Measurements from ENCODE around the gene LRP8. TPM values are rescaled to one million over a fixed set of nuclear protein-coding genes. Genes with fewer than 3 reads are reported as not detected.

LRP8 gene
- total RNA-seq, 1 experiment from 2014 or later = 69.5 TPM

GRCh38 chr1:53274541-53275185, 53.2 kb downstream of the LRP8 start (continued):
- no peak for TF ChIP-seq ZBTB21 (CRISPR knock-in tag; IDR thresholded peaks at IDR 0.05; ENCODE audit: borderline replicate concordance)
- TF ChIP-seq SP1 (CRISPR knock-in tag; conservative IDR thresholded peaks at IDR 0.05) = no peak
- no peak for TF ChIP-seq ATF2 (CRISPR knock-in tag; IDR thresholded peaks at IDR 0.05; ENCODE audit: borderline replicate concordance, low read depth)
- TF ChIP-seq PREB (CRISPR knock-in tag; IDR thresholded peaks at IDR 0.05; ENCODE audit: borderline replicate concordance) = no peak
- no peak for TF ChIP-seq IRF2 (CRISPR knock-in tag; IDR thresholded peaks at IDR 0.05; ENCODE audit: borderline replicate concordance, low read depth)
- TF ChIP-seq NR1H2 (CRISPR knock-in tag; IDR thresholded peaks at IDR 0.05) = no peak
- TF ChIP-seq ZNF425 (CRISPR knock-in tag; conservative IDR thresholded peaks at IDR 0.05) = no peak
- TF ChIP-seq FOXP4 (CRISPR knock-in tag; IDR thresholded peaks at IDR 0.05) = no peak
- TF ChIP-seq TCF7 (CRISPR knock-in tag; IDR thresholded peaks at IDR 0.05; ENCODE audit: low read depth) = no peak

- ChIA-PET CTCF (no interaction called here), POLR2A (no interaction called here)
- TF ChIP-seq CREM (CRISPR knock-in tag; IDR thresholded peaks at IDR 0.05) (no peak), NR2C2 (CRISPR knock-in tag; IDR thresholded peaks at IDR 0.05) (no peak), FOXP1 (CRISPR knock-in tag; IDR thresholded peaks at IDR 0.05; ENCODE audit: borderline replicate concordance) (no peak), STAT6 (CRISPR knock-in tag; conservative IDR thresholded peaks at IDR 0.05; ENCODE audit: low read depth) (no peak), ATF1 (CRISPR knock-in tag; IDR thresholded peaks at IDR 0.05) (no peak), IRF1 (CRISPR knock-in tag; IDR thresholded peaks at IDR 0.05) (no peak), NFATC4 (CRISPR knock-in tag; IDR thresholded peaks at IDR 0.05) (no peak)
- no peaks in the 10 kb centered on the region for H3K27me3 Mint-ChIP-seq (ENCODE audit: low read depth)
- H3K4me3 Mint-ChIP-seq = no peak overlapping the region
- peak overlapping the region; percentile 72; the same call in 1 of the 2 replicates for H3K27ac Mint-ChIP-seq
- H3K4me1 Mint-ChIP-seq = no peaks in the 10 kb centered on the region
- H3K9me3 Mint-ChIP-seq = no peaks in the 10 kb centered on the region
- ATAC-seq = no peak
- H3K36me3 Mint-ChIP-seq = peaks cover 62% of the 10 kb centered on the region
- DNase-seq (ENCODE audit: low spot score) = no peak
Measured at GRCh38 chr1:53274026-53274425, 53.8 kb downstream of the LRP8 start.
